SK-N-SH (cell line): ENCODE data around the gene CCDC167.

Experiments used
- CTCF ChIP-seq: fragments of 200-600 bp; sonication (generic); IDR thresholded peaks from 2 replicates; pipeline ENCODE4 v1.6.1; 2017; ENCODE audit warnings: antibody characterized with exemption, mild to moderate bottlenecking, moderate library complexity
- FOXM1 ChIP-seq: IDR thresholded peaks from 2 replicates; pipeline ENCODE4 v1.4.0; 2012; ENCODE audit warnings: low read depth, mild to moderate bottlenecking
- JUND ChIP-seq: IDR thresholded peaks from 2 replicates; pipeline ENCODE4 v1.4.0; 2012
- MAX ChIP-seq: IDR thresholded peaks from 2 replicates; pipeline ENCODE4 v1.4.0; 2012; ENCODE audit warnings: low read depth
- MXI1 ChIP-seq: IDR thresholded peaks from 2 replicates; pipeline ENCODE4 v1.6.1; 2012; ENCODE audit warnings: mild to moderate bottlenecking, low read depth, low read length, improper control_type of control experiment
- NFIC ChIP-seq: IDR thresholded peaks from 2 replicates; pipeline ENCODE4 v1.4.0; 2012; ENCODE audit warnings: borderline replicate concordance
- NRF1 ChIP-seq: IDR thresholded peaks from 2 replicates; pipeline ENCODE4 v1.6.1; 2012; ENCODE audit warnings: low read depth, mild to moderate bottlenecking, low read length
- POLR2AphosphoS5 ChIP-seq: IDR thresholded peaks from 2 replicates; pipeline ENCODE4 v1.6.1; 2012; ENCODE audit warnings: low read depth, low read length
- SMC3 ChIP-seq: IDR thresholded peaks from 2 replicates; pipeline ENCODE4 v1.6.1; 2012; ENCODE audit warnings: low read depth, low read length, improper control_type of control experiment
- TAF1 ChIP-seq: IDR thresholded peaks from 2 replicates; pipeline ENCODE4 v1.6.1; 2012; ENCODE audit warnings: low read depth, mild to moderate bottlenecking, low read length, moderate library complexity, borderline replicate concordance
- TCF12 ChIP-seq: IDR thresholded peaks from 2 replicates; pipeline ENCODE4 v1.4.0; 2012
- TEAD4 ChIP-seq: IDR thresholded peaks from 2 replicates; pipeline ENCODE4 v1.4.0; 2012; ENCODE audit warnings: mild to moderate bottlenecking, borderline replicate concordance; ENCODE audit not compliant: insufficient read depth

GRCh38 chr6:37535428-37535758 is 35.7 kb upstream of the CCDC167 start:
- TF ChIP-seq CTCF (no peak), SMC3 (no peak), TEAD4 (no peak), POLR2AphosphoS5 (no peak), TCF12 (no peak), JUND (no peak), MAX (no peak), NRF1 (no peak), FOXM1 (no peak), NFIC (no peak), TAF1 (no peak), MXI1 (no peak)
